HG03135 (cell line): ENCODE measurements around the gene DLEU7.

Source experiments
- ATAC-seq: cut with Tn5 transposase; IDR thresholded peaks from one replicate; pipeline ENCODE4 v1.9.1; 2021; ENCODE audit warnings: mild to moderate bottlenecking, moderate library complexity; ENCODE audit not compliant: unreplicated experiment

DLEU7 gene

DNA sequence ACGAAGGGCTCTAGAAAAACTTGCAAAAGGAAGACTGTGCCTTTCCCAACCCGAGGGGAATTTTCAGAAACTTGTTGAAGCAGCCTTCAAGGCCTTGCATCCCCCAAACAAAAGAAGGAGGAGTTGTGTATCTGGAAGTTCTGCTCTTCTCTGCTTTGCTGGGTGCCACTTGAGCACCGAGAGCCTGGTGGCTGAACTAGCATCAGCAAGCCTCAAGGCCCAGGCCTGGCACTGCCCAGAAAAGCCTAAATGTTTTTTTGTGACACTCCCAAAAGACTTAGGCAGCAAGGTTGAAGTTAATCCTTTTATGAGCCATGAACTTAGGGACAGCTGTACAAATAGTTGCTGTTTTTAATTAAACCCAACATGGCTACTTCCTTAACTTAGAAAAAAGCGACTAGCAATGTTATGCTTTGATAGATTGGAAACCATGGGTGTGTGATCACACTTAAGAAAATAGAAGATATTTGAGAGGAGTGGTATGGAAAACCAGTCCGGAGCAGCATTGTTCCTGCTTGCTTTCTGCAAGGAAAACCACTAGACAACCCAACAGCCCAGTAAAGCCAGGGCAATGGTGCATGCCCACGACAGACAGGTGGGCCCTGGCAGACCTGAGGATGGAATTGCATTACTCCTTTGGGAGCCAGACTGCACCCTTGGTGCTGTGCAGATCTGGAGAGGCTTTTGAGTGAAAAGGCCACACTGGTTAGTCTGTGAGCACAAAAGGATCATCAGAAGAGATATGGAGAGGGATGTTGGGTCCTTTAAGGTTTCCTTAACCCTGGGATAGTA is 788 bp upstream of the DLEU7 start:
- ATAC-seq = no peak

DNA sequence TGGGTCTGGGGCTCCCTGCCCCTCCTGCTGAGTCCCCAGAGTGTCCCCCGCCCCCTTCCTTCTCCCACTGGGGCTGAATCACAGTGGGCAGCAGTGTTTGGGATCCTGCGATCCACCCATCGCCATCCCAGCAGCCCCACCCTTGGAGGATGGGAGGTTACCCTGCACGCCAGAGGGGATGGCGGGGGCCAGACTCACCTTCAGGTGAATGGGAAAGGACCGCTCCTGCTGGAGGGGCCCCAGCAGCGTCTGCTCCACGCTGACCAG is 569 bp downstream of the DLEU7 start:
- no peak for ATAC-seq

DNA sequence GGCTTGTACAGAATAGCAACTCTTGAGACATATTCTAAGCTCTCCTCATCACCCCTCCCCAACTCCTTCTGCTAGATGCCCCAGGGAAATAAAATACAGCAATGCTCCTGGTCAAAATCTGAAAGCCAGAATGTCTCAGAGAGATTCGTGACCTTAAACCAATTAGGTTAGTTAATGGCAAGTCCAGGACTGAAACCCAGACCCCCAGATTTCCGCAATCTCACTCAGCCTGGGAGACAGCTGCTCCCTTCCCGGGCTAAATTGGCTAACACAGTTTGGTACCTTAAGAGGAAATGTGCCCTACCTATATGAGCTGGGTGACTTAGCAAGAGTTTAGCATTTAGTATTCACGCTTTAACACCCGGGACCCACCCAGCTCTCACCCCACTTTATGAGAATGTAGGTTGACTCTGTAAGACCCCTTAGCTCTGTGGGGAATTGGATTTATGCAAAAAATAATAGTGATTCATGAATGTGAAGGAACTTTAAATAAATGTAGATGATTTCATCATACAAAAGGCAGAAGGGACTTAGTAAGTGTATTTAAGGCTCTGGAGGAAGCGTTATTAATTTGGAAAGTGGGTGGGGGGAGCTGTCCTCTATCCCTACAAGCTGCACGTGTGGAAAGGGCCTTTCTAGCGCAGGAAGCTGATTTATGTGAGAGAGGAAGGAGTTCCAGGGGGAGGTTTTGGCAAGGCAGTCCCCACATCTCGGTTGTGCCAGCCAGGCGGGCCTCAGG is 1.1 kb downstream of the DLEU7 start:
- no peak for ATAC-seq

DNA sequence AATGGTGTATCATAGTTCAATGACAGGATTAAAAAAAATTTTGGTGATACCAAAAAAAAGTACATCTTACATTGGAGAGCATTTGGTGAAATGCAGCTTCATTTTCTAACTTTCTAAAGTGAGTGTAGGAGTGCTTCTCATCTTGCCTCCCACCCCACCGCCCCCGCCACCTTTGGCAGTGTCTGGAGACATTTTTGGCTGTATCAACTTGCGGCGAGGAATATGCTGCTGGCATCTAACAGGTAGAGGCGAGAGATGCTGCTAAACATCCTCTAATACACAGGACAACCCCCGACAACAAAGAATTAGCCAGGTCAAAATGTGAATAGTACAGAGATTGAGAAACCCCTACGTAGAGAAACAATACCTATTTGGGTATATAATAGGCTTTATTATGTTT is 1.7 kb downstream of the DLEU7 start:
- ATAC-seq = no peak

DNA sequence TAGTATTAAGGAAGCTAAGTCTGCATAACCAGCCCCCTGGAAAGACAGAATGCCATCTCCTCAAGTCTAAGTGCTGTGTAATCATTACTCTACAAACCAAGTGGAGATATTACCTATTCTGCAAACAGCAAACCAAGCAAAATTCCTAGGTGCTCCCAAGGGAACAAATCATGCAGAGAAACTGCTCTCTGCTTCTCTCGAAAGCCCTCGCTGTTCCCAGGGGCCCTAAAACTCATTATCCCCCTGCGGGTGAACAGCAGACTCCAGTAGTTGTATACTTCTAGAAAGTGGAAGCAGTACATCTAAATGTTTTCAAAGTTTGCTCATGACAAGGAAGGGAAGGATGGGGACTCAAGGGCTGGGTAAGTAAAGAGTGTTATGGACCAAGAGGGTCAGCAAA is 3.2 kb downstream of the DLEU7 start:
- ATAC-seq = no peak

DNA sequence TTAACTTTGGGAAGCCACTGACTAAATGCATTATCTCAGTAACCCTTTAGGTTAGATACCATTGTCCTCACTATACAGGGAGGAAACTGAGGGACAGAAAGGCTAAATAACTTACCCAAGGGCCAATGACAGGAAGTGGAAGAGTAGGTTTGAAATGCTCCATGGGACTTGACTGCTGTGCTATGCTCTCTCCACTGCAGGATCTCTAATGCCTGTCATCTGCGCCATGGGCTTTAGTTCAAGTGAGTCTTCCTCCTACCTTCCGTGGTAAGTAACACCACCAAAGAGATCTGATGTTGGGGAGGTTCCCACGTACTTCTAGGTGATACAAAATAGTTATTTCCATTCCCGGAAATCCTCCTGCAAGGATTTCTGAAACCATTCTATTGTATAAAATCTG is 3.7 kb downstream of the DLEU7 start:
- ATAC-seq = no peak

DNA sequence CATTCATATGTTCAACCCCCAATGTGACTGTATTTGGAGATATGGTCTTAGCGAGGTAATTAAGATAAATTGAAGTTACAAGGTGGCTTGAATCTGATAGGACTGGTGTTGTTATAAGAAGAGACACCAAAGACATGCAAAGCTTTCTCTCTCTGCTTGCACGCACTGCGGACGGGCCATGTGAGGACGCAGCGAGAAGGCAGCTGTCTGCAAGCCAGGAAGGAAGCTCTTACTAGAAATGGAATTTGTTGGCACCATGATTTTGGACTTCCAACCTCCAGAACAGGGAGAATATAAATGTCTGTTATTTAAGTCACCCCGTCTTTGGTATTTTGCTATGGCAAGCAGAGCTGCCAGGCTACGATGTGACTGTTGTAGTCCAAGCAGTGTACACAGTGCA is 4.8 kb downstream of the DLEU7 start:
- no peak for ATAC-seq

DNA sequence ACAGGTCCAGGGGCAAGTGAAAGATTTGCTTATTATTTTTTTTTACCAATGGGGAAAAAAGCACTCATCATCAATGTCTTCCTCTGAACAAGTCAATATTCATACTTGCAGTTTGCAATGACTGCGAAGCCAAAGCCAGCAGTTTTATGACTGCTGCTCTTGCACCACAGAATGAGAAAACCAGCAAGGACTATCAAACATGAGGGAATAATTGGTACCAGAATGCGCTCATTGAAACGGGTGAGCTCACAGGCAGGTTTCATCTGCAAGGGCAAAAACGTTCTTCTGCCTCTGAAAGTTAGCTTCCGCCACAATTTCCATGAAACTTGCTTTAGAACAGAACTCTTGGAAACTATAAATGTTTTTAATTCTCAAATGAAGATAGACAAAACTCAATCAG is 5.5 kb downstream of the DLEU7 start:
- ATAC-seq = no peak

DNA sequence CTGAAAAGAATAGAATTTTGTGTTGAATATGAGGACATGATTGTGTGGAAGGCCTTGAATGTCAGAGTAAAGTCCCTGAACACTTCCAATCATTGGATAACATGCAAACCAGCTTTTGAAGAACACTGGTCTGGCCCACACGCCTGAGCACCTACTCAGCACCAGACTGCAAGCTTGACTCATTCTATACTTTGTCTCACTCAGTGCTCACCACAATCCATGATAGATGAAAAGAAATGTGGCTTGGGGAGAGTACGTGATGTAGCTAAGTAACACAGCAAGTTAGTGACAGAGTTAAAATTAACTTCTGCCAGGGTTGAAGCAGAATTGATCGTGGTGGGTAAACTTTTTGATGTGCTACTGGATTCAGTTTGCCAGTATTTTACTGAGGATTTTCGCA is 12.0 kb downstream of the DLEU7 start:
- no peak for ATAC-seq

DNA sequence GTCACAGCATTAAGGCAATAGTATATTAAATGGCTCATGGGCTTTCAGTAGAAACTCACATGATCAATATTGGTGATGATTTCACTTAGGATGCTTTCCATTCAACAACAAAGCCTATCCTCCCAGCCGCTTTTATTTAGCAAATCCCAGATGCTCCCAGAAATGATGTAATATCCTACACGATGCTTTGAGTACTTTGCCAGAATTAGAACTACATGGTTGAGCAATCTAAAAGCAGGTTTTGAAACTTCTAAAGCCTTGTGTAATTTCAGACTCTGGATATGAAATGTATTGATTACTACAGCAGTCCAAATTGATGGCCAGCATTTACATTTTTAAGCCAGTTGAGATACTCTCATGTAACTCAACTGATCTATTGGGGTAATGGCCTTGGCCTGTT is 13.6 kb downstream of the DLEU7 start:
- ATAC-seq = no peak

DNA sequence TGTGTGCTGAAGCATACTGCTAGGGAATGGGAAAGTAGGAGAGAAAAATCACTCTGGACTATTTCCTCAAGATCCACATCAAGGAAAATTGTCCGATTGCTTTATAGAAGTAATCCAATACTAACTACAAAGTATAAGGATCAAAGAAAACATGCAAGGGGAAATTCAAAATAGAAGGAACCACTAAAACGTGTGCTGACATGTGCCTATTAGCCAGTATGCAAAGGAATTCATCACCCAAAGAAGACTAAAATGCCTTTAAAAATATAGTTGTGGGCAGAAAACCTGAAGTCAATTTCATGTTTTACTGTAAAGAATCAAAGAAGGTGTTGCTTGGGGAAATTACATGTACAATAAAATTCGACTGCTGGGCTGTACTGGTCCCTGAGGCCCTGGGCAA is 14.3 kb downstream of the DLEU7 start:
- ATAC-seq = no peak

DNA sequence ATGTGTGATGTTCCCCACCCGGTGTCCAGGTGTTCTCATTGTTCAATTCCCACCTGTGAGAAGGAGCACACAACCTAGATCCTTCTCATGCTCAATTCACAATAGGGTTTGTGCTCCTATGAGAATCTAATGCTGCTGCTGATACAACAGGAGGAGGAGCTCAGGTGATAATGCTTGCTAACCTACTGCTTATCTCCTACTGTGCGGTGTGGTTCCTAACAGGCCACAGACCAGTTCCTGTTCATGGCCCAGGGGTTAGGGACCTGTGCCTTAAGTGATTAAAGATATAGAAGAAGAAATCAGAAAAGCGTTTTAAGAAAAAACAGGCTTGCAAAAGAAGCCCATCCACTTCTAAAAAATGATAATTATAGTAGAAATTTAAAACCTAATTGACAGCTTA is 17.5 kb downstream of the DLEU7 start:
- ATAC-seq = no peak

DNA sequence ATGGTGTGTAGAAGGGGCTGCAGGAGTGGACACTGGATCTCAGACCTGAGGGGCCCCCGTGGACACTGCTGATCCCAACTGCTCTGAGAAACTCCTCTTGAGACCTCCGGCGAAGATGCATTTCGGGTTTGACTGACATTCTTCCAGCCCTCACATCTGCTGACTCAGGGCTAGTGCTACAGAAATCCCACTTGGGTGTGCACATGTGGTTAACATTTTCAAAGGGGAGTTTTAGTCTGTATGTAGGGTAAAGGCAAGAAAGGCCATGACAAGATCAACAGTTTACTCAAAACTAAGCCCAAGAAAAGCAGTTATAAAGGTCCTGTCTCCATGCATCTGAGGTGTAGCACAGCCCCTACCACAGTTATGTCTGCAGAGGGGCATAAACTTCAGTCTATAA is 31.2 kb downstream of the DLEU7 start:
- ATAC-seq = no peak

DNA sequence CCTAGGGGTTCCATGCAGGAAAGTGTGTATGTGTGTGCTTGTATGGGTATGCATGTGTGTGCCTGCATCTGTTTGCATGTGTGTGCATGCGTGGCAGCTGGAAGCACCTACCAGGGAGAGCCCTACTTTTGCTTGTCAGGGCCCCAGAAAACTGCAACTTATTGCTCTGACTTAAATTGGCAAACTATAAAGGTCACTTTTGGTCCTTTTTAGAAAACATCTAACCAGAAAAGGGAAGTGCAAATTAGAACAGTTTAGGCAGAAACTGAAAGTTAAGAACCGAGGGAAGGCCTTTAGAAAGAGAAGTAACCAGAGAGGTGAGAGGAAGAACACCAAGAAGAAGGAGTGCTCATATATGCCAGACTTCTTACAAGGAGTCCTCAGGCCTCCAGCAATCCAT is 32.5 kb downstream of the DLEU7 start:
- ATAC-seq = peak; percentile 94

DNA sequence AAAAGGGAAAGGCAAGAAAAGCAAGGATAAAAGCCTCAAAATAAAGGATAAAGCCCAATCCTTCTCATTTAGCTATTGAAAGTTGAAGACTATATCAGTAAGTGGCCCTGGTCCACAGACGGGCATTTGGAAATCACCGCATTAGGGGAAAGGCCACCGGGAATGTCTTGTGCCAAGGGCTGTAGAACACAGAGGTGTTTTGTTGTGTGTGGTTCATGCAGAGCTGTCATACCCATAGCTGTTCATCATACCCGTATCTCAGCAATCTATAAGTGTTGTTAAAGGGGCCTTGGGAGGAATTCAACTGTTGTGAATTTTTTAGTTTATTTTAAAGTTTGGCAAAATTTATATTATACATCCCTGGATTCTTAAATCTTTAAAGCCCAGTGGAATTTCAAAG is 33.0 kb downstream of the DLEU7 start:
- ATAC-seq = no peak

DNA sequence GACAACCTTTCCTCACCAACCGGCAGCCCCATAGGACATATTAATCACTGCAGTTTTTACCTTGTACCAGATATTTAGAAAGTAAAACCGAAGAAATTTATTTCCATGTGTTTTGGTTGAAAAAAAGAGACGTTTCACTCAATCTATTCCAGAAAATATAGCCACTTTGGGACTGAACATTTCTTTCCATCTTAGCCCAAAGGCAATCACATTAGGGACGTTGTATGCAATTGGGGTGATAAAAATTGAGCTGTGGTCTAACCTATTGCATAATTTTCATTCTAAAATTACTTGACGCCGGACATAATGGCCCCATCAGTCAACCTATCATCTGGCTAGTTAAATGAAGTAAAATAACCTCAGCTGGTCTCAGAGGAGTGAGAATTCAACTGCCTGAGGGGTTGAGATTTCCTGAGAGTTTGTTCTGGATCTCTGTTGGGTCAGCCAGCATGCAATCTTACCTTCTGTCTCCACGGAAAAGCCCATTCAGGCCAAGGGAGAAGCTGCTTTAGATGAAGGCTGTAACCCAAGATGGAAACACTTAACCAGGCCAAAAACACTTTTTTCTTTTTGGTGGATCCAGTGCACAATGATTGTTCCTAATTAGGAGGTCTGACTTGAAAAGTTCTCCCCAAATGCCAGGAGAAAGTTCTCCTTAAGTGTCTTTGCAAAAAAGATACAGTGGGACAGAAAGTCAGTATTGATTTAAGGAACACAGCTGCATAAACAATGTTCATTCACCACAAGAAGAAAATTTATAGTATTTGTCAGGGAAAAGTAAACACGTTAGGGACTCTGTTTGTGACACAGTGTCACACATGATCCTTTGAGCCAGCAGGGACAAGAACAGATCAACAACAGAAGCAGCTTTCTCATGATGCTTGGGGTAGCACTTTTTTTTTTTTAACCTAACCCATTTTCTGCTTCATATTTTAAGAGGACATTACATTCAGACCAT is 34.1 kb downstream of the DLEU7 start:
- no peak for ATAC-seq

DNA sequence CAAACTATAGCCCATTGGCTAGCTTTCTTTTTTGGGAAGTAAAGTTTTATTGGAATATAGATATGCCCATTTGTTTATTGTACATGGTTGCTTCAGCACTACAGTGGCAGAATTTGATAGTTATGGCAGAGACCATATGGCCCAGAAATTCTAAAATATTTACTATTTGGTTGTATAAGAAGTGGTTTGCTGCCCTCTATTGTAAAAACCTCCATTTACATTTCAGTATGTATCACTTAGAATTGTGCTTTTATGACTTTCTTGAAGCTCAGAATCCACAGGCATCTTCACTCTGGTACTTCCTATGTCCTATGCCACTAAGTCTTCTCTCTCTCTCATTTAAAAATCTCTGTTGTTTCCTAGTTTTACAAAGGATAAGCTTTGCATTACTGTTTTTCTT is 37.7 kb downstream of the DLEU7 start:
- no peak for ATAC-seq

DNA sequence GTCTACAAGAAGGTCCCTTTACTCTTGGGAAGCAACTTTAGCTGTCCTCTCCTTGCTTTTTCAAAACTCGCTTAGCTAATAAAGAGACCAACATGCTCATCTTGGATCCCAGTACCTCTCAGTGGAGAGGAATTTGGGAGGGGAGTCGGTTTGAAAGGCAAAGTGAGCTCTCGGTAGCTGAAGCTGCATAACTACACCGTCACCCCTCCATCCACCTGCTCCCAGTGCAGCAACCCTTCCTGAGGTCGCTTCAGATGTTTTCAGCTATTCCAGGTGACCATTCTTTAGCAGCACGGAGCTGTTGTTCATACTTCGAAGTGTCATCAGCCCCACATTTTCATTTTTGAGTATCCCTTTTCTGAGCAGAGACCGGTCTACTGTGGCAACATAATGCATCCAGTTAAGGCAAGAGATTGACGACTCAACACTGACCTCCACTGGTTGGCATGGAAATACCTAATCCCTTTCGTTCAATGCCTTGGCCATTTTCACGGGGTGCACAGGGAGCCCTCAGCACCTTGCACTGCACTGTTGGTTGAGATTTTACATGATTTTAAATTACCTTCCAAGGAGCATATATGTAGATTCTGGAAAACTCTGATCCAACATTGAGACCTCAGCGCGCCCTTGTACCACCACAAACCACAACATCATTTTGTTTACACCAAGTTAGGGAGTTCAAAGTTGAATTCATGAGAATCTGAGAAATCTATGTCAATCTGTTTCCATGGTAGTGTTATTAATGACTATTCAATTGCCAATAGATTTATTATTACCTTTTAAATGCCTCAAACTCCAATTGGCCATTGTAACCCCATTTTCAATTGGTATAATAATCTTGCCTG is 42.2 kb downstream of the DLEU7 start:
- ATAC-seq = peak; percentile 86

DNA sequence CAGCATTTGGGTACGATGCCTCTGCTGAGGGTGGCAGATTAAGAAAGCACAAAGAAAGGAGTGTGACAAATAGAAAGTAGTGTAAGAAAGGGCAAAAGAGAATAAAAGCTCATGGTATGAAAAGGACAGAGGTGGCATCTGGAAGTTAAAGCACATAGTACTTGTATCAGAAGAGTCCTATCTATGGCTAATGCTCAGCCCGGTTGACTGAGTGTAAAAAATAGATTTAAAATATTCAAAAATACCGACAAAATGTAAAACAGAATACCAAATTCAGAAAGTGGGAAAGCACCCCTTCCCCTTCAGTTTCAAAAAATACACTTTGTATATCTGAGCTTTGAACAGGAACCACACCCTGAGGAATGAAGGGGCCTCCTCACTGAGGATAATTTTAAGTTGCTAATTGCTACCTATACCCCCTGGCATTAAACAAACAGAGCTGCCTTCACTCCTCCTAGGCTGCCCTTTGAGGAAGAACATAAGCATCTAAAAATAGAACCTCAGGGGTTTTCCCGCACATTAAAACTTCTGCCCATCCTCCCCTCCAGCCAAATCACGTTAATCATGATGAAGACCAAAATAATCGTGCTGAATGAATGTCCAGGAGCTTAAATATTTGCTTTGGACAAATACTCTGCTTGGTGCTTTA is 43.3 kb downstream of the DLEU7 start:
- no peak for ATAC-seq

DNA sequence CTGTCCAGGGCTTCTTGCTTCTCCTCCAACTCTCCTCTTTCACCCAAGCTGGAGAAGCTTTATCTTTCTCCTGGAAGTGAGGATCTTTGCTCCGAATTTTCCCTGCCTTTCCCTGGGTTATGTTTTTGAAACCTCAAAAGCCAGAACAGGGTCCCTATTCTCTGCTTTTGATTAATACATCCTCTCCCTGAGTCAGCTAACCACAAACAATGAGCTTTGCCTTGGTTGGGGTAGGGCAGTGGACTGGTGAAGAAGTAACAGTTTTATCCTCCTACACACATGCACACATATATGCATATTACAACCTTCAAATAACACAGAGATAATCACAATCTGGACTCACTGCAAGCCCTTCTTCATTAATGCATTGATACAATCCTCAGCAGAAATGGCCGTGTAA is 44.6 kb downstream of the DLEU7 start:
- ATAC-seq = no peak
